MCF 10A (cell line): ENCODE results near the gene TMEM218. TPM values are rescaled to one million over a fixed set of nuclear protein-coding genes. Genes with fewer than 3 reads are reported as not detected.

ENCODE experiments used
- BruUV-seq: library from RNA; stranded (reverse); fragments of 400-500 nt; replicated peaks from 2 replicates; lab custom pipeline; 2021; lab: Mats Ljungman, UMichigan
- CTCF ChIA-PET: fragments of 300-600 bp; sonication (Branson Sonifier 250); formaldehyde crosslinking; extraction: SDS; loops from one replicate; lab custom pipeline; 2021; ENCODE audit warnings: antibody characterized with exemption, inconsistent platforms; lab: Yijun Ruan, JAX
- POLR2A ChIA-PET: fragments of 300-600, 350-650 bp; sonication (Branson Sonifier 250); formaldehyde crosslinking; extraction: SDS; loops from one replicate; lab custom pipeline; 2020; ENCODE audit warnings: antibody characterized with exemption, inconsistent platforms; lab: Yijun Ruan, JAX
- DNase-seq: peaks from one replicate; pipeline ENCODE4 v3.0.0-alpha.2; 2018; ENCODE audit not compliant: unreplicated experiment
- H3K27ac Mint-ChIP-seq: one replicate; pipeline ENCODE4 v1.8.0; 2022; ENCODE audit warnings: mild to moderate bottlenecking, low read depth, mixed read lengths; ENCODE audit not compliant: unreplicated experiment
- H3K27me3 Mint-ChIP-seq: one replicate; pipeline ENCODE4 v1.8.0; 2022; ENCODE audit warnings: mixed read lengths; ENCODE audit not compliant: insufficient read depth, unreplicated experiment
- H3K36me3 Mint-ChIP-seq: one replicate; pipeline ENCODE4 v1.8.0; 2022; ENCODE audit warnings: mild to moderate bottlenecking, moderate library complexity, mixed read lengths; ENCODE audit not compliant: insufficient read depth, unreplicated experiment
- H3K4me1 Mint-ChIP-seq: one replicate; pipeline ENCODE4 v1.8.0; 2022; ENCODE audit warnings: mixed read lengths; ENCODE audit not compliant: insufficient read depth, unreplicated experiment
- H3K4me3 Mint-ChIP-seq: one replicate; pipeline ENCODE4 v1.8.0; 2022; ENCODE audit warnings: mild to moderate bottlenecking, moderate library complexity, mixed read lengths; ENCODE audit not compliant: unreplicated experiment
- H3K9me3 Mint-ChIP-seq: one replicate; pipeline ENCODE4 v1.8.0; 2022; ENCODE audit warnings: mixed read lengths; ENCODE audit not compliant: unreplicated experiment
- CTCF ChIP-seq: fragments of 200-600 bp; IDR thresholded peaks from one replicate; pipeline ENCODE4 v1.8.0; 2022; ENCODE audit warnings: antibody characterized with exemption, mild to moderate bottlenecking; ENCODE audit not compliant: unreplicated experiment
- intact Hi-C: fragments of 100-400 bp; cut with micrococcal nuclease; formaldehyde crosslinking; loops from 2 replicates; pipeline ENCODE4 v1.14.1; 2022
- total RNA-seq: library from RNA; stranded (reverse); gene quantifications from 2 replicates; pipeline ENCODE4 v1.2.3, GENCODE V29; 2022

TMEM218 gene
- total RNA-seq, 1 experiment from 2014 or later: 21.1 TPM

GRCh38 chr11:125139778-125140177 lies 28.4 kb upstream of the TMEM218 start:
- POLR2A ChIA-PET: no interaction called here
- Mint-ChIP-seq H3K4me1 (peaks cover 6% of the 10 kb centered on the region), H3K9me3 (no peaks in the 10 kb centered on the region), H3K36me3 (no peaks in the 10 kb centered on the region), H3K27ac (no peak overlapping the region), H3K27me3 (no peaks in the 10 kb centered on the region), H3K4me3 (no peak overlapping the region)
- no TSS peak for BruUV-seq
- CTCF ChIA-PET: interaction anchor here (0.6 to 5.4 kb wide), 15 partner anchors 18 to 710 kb away, joined by 3 to 102 read pairs (median 5); partner anchors contain the start of gene PKNOX2
- TF ChIP-seq CTCF: no peak
- no peak for DNase-seq
- intact Hi-C loops: no loop called here

GRCh38 chr11:125138966-125139365 lies 27.5 kb upstream of the TMEM218 start:
- CTCF ChIA-PET: interaction anchor here (0.7 to 4.4 kb wide), 4 partner anchors 17 to 266 kb away, joined by 3 to 36 read pairs (median 10); no protein-coding TSS in a partner anchor
- Mint-ChIP-seq H3K27me3 (no peaks in the 10 kb centered on the region), H3K36me3 (no peaks in the 10 kb centered on the region), H3K9me3 (no peaks in the 10 kb centered on the region), H3K4me1 (peaks cover 6% of the 10 kb centered on the region), H3K27ac (no peak overlapping the region), H3K4me3 (no peak overlapping the region)
- DNase-seq: no peak
- TF ChIP-seq CTCF: no peak
- intact Hi-C loops: no loop called here
- POLR2A ChIA-PET: interaction anchor here (1.0 kb wide), 1 partner anchor 27 kb away, joined by 4 read pairs; the partner anchor contains the start of gene TMEM218
- no TSS peak for BruUV-seq

- no peak overlapping the region for H3K27ac Mint-ChIP-seq
- H3K4me1 Mint-ChIP-seq: no peaks in the 10 kb centered on the region
- H3K9me3 Mint-ChIP-seq: no peaks in the 10 kb centered on the region
- intact Hi-C loops: no loop called here
- ChIA-PET CTCF (interaction anchor here (0.7 to 1.4 kb wide), 2 partner anchors 29 to 165 kb away, joined by 3 to 7 read pairs; partner anchors contain the start of gene PKNOX2), POLR2A (interaction anchor here (0.6 kb wide), 1 partner anchor 33 kb away, joined by 3 read pairs; no protein-coding TSS in a partner anchor)
- no peaks in the 10 kb centered on the region for H3K36me3 Mint-ChIP-seq
- no peak for TF ChIP-seq CTCF
- no TSS peak for BruUV-seq
- no peaks in the 10 kb centered on the region for H3K27me3 Mint-ChIP-seq
- no peak overlapping the region for H3K4me3 Mint-ChIP-seq
- no peak for DNase-seq
These were observed 24.6 kb upstream of the TMEM218 start for GRCh38 chr11:125136001-125136400.

GRCh38 chr11:125132596-125132995 lies 21.2 kb upstream of the TMEM218 start:
- no peak for TF ChIP-seq CTCF
- Mint-ChIP-seq H3K4me3 (no peak overlapping the region), H3K9me3 (no peaks in the 10 kb centered on the region), H3K36me3 (no peaks in the 10 kb centered on the region), H3K4me1 (no peaks in the 10 kb centered on the region), H3K27me3 (no peaks in the 10 kb centered on the region), H3K27ac (no peak overlapping the region)
- DNase-seq: no peak
- intact Hi-C loops: no loop called here
- CTCF ChIA-PET: interaction anchor here (0.6 to 2.1 kb wide), 4 partner anchors 9 to 213 kb away, joined by 3 to 17 read pairs (median 3); no protein-coding TSS in a partner anchor
- POLR2A ChIA-PET: no interaction called here
- BruUV-seq: no TSS peak
